ENCODE results near the gene SPEM2. TPM values are rescaled to one million over a fixed set of nuclear protein-coding genes. Genes with fewer than 3 reads are reported as not detected.

SPEM2 gene
- total RNA-seq, 1 donor from 2014 or later: not detected

GRCh38 chr17:7415784-7416183 is 9.6 kb upstream of the SPEM2 start:
- intact Hi-C loops (cut with DNase I): no loop called here
- ATAC-seq: no peak
- no peak for DNase-seq (ENCODE audit: missing footprints)

GRCh38 chr17:7416323-7416722 is 9.1 kb upstream of the SPEM2 start:
- intact Hi-C loops (cut with DNase I): no loop called here
- DNase-seq (ENCODE audit: missing footprints) (no peak), ATAC-seq (no peak)

GRCh38 chr17:7417056-7417655 is 8.3 kb upstream of the SPEM2 start:
- ATAC-seq (no peak), DNase-seq (ENCODE audit: missing footprints) (no peak)
- intact Hi-C loops (cut with DNase I): no loop called here

GRCh38 chr17:7418472-7419152 is 6.8 kb upstream of the SPEM2 start:
- intact Hi-C loops (cut with DNase I): no loop called here
- ATAC-seq (no peak), DNase-seq (ENCODE audit: missing footprints) (no peak)

- DNase-seq (ENCODE audit: missing footprints): no peak
- ATAC-seq: no peak
- intact Hi-C loops (cut with DNase I): no loop called here
Measured at GRCh38 chr17:7419819-7420610, 5.4 kb upstream of the SPEM2 start, which contains the start of gene SPEM1. Gene SPEM1 (plus strand): TSS chr17:7420324. CDS start chr17:7420385, 61 bp downstream.

- ATAC-seq (no peak), DNase-seq (ENCODE audit: missing footprints) (no peak)
- intact Hi-C loops (cut with DNase I): no loop called here
Measured at GRCh38 chr17:7421186-7421585, 4.2 kb upstream of the SPEM2 start.

- intact Hi-C loops (cut with DNase I): no loop called here
- ATAC-seq (no peak), DNase-seq (ENCODE audit: missing footprints) (no peak)
Measured at GRCh38 chr17:7423679-7424078, 1.7 kb upstream of the SPEM2 start.

GRCh38 chr17:7425756-7426155 is 340 bp downstream of the SPEM2 start:
- DNase-seq (ENCODE audit: missing footprints): no peak
- no peak for ATAC-seq
- intact Hi-C loops (cut with DNase I): no loop called here

GRCh38 chr17:7426203-7426863 is 917 bp downstream of the SPEM2 start:
- DNase-seq (ENCODE audit: missing footprints) (no peak), ATAC-seq (no peak)
- intact Hi-C loops (cut with DNase I): no loop called here

GRCh38 chr17:7426896-7427489 is 1.6 kb downstream of the SPEM2 start:
- no peak for DNase-seq (ENCODE audit: missing footprints)
- intact Hi-C loops (cut with DNase I): no loop called here
- no peak for ATAC-seq

- ATAC-seq (no peak), DNase-seq (ENCODE audit: missing footprints) (no peak)
- intact Hi-C loops (cut with DNase I): no loop called here
Measured at GRCh38 chr17:7427549-7427948, 2.1 kb downstream of the SPEM2 start.

GRCh38 chr17:7428557-7428956 is 3.1 kb downstream of the SPEM2 start, which contains the start of gene SPEM3:
Gene SPEM3 (plus strand): TSS chr17:7428857. CDS start chr17:7428903, 46 bp downstream.
- intact Hi-C loops (cut with DNase I): no loop called here
- DNase-seq (ENCODE audit: missing footprints): no peak

GRCh38 chr17:7429722-7430121 is 4.3 kb downstream of the SPEM2 start:
- intact Hi-C loops (cut with DNase I): no loop called here
- ATAC-seq (no peak), DNase-seq (ENCODE audit: missing footprints) (no peak)

More at GRCh38 chr17:7428557-7428956, 3.1 kb downstream of the SPEM2 start, which contains the start of gene SPEM3:
- no peak for ATAC-seq

- DNase-seq (ENCODE audit: missing footprints) (no peak), ATAC-seq (no peak)
- intact Hi-C loops (cut with DNase I): no loop called here
Measured at GRCh38 chr17:7431231-7431630, 5.8 kb downstream of the SPEM2 start.

GRCh38 chr17:7432296-7432695 is 6.9 kb downstream of the SPEM2 start:
- ATAC-seq (no peak), DNase-seq (ENCODE audit: missing footprints) (no peak)
- intact Hi-C loops (cut with DNase I): no loop called here

GRCh38 chr17:7435676-7436555 is 10.5 kb downstream of the SPEM2 start:
- intact Hi-C loops (cut with DNase I): loop anchor here (2.0 to 5.0 kb wide), 5 partner anchors 31 to 151 kb away; partner anchors contain the start of genes SENP3, TMEM256 and ZBTB4
- DNase-seq (ENCODE audit: missing footprints) (peak; percentile 83), ATAC-seq (no peak)

- peak; percentile 75 for ATAC-seq
- intact Hi-C loops (cut with DNase I): loop anchor here (2.0 to 5.0 kb wide), 4 partner anchors 42 to 151 kb away; partner anchors contain the start of genes SENP3 and ZBTB4
- DNase-seq (ENCODE audit: missing footprints): peak; percentile 92
Measured at GRCh38 chr17:7436556-7437368, 11.3 kb downstream of the SPEM2 start.
